Cardiac fibroblast (primary cell): Measurements from ENCODE around the gene APMAP.
"Not testable (repeated sequence)": the region's sequence is repeated elsewhere in the genome, so short reads cannot be mapped to it uniquely, and the experiment has no call there.

Source experiments
- DNase-seq, 2 donors: peaks; one replicate each; pipeline versions ENCODE4 v3.0.0 to v3.0.0-alpha.2; 2010; ENCODE audit warnings: low read depth in 2 of 2
- H3K4me3 ChIP-seq, 2 donors: replicated peaks in 1 of 2; 1 replicate in 1 of 2; 2 replicates in 1 of 2; pipeline ENCODE4 v1.5.1; 2011; ENCODE audit warnings: low read depth in 2 of 2, low read length in 2 of 2, mild to moderate bottlenecking in 2 of 2, moderate library complexity in 1 of 2
- CTCF ChIP-seq: IDR thresholded peaks from one replicate; pipeline ENCODE4 v1.5.1; 2011; ENCODE audit warnings: low read depth, mild to moderate bottlenecking, low read length, inconsistent platforms

The APMAP gene

DNA sequence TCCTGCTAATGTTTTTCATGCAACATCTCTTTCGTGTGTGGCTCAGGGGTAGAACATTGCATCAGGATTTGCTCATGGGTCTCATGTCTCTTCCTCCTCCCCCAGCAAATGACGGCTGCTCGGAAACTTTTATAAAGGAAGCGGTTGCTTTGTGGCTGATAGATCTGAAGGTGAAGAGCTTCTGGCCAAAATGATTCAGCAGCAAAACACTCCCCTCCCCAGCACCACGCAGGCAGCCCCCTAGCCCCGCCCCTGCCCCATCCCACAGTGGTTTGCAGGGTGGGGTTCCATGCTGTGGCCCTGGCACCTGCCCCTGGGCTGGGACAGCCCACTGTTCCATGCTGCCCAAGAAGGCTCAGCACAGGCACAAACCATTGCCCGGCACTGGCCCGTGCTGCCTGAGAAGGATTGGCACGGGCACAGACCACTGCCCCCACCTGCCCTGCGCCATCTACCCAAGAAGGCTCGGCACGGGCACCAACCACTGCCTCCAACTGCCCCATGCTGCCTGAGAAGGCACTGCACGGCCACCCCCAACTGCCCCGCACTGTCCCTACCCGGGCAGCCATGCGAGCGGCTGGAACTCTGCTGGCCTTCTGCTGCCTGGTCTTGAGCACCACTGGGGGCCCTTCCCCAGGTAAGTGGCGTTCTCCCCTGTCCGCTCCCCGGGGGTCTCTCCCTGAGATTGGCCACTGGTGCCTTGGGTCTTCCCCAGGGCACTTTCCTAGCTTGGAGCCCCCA is 43.4 kb downstream of the APMAP start, which contains the start of gene CST7:
Gene CST7, plus strand, starts transcription at position 331 of the 741 bp plus-strand sequence. Its CDS starts 237 bp downstream, at position 568.
- DNase-seq: peak in 1 of 2 donors; percentile 2
- no peak for TF ChIP-seq CTCF
- no peak within 1 kb of the TSS for H3K4me3 ChIP-seq

DNA sequence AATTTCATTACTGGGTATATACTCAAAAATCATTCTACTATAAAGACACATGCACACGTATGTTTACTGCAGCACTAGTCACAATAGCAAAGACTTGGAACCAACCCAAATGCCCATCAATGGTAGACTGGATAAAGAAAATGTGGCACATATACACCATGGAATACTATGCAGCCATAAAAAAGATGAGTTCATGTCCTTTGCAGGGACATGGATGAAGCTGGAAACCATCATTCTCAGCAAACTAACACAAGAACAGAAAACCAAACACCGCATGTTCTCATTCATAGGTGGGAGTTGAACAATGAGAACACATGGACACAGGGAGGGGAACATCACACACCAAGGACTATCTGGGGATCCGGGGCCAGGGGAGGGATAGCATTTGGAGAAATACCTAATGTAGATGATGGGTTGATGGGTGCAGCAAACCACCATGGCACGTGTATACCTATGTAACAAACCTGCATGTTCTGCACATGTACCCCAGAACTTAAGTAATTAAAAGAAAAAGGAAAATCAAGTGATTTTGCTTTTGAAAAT is 44.1 kb downstream of the APMAP start:
- DNase-seq, H3K4me3 ChIP-seq: not testable (repeated sequence)

DNA sequence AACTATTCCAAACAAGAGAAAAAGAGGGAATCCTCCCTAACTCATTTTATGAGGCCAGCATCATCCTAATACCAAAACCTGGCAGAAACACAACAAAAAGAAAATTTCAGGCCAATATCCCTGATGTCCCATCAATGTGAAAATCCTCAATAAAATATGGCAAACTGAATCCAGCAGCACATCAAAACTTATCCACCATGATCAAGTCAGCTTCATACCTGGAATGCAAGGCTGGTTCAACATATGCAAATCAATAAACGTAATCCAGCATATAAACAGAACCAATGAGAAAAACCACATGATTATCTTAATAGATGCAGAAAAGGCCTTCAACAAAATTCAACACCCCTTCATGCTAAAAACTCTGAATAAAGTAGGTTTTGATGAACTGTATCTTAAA is 46.2 kb downstream of the APMAP start:
- not testable (repeated sequence) for H3K4me3 ChIP-seq, DNase-seq

DNA sequence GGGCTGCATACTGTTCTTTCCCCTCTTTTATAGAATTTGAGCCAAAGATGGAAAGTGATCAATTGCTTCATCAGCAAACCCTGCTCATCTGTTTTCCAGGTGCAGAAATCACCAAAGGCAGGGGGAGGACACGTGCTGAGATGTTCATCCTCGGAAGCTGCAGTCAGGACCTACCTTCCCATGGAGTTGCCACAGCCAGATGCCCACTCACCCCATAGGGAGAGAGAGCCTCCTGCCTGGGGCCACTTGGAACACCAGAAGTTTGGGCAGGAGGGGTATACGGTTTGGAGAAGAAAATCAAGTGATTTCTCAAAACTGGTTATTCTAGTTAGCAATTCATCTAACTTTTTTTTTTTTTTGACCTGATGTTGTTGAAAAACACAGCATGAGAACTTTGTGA is 48.8 kb downstream of the APMAP start:
- no peak overlapping the region for H3K4me3 ChIP-seq
- DNase-seq: no peak
- TF ChIP-seq CTCF: no peak

DNA sequence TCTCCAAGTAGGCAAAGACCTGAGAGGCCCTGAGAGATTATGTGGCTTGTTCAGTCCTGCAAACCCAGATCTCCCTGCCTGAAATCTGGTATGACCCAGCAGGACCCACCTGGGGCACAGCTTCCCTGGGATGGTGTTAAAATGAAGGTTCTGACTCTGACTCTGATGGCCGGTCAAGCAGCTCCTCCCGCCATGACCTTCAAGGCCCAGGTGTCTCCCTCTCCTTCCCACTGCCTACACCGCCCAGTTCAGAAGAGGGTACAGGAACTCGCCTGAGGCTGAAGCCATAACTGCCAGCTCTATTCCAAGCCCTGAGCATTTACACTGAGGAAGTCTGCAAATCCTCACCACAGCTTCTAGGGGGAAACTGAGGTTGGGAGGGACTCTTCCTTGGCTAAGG is 49.4 kb downstream of the APMAP start:
- DNase-seq: no peak
- no peak overlapping the region for H3K4me3 ChIP-seq
- TF ChIP-seq CTCF: no peak

DNA sequence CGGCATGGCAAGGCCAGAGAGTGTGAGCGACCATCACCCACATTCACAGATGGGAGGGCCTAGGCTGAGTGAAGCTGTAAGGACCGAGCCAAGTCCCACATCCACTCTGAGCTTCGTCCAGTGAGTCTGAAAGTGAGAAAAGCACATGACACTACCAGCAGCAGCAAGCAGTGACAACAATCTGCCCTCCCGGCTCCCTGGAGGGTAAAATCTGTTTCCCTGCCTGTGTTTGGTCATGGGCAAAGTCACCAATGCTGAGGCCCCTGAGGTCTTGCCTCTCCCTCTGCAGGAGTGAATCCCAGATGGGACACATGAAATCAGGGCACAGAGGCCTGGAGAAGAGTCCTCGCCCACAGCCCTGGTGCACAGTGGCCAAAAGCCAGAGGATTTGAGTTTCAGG is 49.9 kb downstream of the APMAP start:
- H3K4me3 ChIP-seq: no peak overlapping the region
- no peak for TF ChIP-seq CTCF
- no peak for DNase-seq

DNA sequence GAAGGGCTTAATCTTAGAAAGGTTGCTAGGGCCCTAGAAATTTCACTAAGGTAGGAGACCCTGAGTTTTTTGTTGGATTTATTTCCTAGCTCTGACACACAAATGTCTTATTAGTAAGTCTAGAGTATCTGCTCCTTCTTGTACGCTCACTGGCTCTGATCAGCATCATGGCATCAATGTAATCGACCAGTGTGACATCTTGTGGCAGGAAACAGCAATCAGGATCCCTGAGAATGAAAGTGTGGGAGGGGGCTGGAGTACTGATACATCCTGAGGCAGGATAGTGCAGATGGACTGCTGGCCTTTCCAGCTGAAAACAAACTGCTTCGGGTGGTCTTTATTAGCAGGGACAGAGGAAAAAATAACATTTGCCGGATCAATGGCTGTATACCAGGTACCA is 53.5 kb downstream of the APMAP start:
- no peak for TF ChIP-seq CTCF
- no peak overlapping the region for H3K4me3 ChIP-seq
- no peak for DNase-seq

DNA sequence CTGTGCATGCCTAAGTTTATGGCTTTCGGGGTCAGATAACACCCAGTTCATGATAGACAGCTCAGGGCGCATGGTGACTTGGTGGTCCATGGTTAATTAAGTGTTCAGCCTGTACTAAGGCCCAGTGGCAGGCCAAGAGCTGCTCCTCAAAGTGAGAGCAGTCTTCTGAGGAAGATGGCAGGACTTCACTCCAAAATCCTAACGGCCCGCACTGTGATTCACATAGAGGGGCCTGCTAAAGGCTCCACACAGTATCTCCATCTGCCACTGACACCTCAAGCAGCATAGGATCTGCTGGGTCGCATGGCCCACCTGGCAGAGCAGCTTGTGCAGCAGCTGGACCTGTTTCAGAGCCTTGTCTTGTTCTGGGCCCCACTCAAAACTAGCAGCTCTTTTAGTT is 54.1 kb downstream of the APMAP start:
- no peak overlapping the region for H3K4me3 ChIP-seq
- TF ChIP-seq CTCF: no peak
- DNase-seq: no peak
